ENCODE measurements around the gene WDR13. TPM values are rescaled to one million over a fixed set of nuclear protein-coding genes. Genes with fewer than 3 reads are reported as not detected.
"Not testable (repeated sequence)": the region's sequence is repeated elsewhere in the genome, so short reads cannot be mapped to it uniquely, and the experiment has no call there.

WDR13 gene
- 50.0 and 55.0 TPM in 2 replicates for total RNA-seq

- intact Hi-C loops (cut with micrococcal nuclease): loop anchor here (1.0 to 2.0 kb wide), 15 partner anchors 23 to 594 kb away; partner anchors contain the start of genes EBP, GRIPAP1, HDAC6 and PQBP1
Observed at GRCh38 chrX:48597353-48598264, at the start of gene WDR13. TSS of gene WDR13 (plus strand) at chrX:48597492. CDS start at chrX:48597997, 505 bp downstream.

GRCh38 chrX:48548871-48549270 lies 48.4 kb upstream of the WDR13 start:
- intact Hi-C loops (cut with micrococcal nuclease): no loop called here

DNA sequence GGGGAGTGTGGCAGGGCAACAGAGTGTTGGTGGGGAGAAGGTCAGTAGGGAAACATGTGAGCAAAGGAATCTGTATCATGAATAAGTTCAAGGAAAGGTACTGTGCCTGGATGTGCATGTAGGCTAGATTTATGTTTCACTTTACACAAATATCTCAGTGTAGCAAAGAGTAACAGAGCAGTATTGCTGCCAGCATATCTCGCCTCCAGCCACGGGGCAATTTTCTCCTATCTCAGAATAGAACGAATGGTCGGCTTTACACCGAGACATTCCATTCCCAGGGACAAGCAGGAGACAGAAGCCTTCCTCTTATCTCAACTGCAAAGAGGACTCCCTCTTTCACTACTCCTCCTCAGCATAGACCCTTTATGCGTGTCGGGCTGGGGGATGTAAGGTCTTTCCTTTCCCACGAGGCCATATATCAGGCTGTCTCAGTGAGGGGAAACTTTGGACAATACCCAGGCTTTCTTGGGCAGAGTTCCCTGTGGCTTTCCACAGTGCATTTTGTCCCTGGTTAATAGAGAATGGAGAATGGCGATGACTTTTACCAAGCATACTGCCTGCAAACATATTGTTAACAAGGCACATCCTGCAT lies 41.5 kb upstream of the WDR13 start:
- intact Hi-C loops (cut with micrococcal nuclease): not testable (repeated sequence)

DNA sequence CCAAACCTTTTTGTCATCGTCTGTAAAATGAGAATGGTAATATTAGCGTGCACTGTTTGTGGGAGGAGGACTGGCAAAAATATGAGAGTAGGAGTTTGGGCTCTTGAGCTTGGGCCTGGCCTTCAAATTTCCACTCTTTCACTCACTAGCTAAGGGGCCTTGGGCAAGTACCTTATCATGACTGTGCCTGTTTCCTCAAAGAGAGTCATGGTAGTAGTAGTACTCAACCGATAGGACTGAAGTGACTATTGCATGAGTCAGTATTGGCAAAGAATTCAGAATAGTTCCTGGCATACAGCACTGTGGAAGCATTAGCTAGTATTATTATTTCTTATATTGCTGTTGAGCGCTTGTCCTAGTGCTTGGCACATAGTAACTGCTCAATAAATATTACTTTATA lies 39.0 kb upstream of the WDR13 start:
- intact Hi-C loops (cut with micrococcal nuclease): no loop called here

GRCh38 chrX:48559636-48560035 lies 37.7 kb upstream of the WDR13 start:
- intact Hi-C loops (cut with micrococcal nuclease): no loop called here

DNA sequence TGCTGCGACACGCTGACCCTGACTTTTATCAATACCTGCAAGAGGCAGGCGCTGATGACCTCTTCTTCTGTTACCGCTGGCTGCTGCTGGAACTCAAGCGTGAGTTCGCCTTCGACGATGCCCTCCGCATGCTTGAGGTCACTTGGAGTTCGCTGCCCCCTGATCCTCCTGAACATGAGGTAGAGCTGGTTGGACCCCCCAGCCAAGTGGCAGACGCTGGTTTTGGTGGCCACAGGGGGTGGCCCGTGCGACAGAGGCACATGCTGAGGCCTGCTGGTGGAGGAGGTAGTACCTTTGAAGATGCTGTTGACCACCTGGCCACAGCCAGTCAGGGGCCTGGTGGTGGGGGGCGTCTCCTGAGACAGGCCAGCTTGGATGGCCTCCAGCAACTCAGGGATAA lies 37.2 kb upstream of the WDR13 start:
- intact Hi-C loops (cut with micrococcal nuclease): no loop called here

DNA sequence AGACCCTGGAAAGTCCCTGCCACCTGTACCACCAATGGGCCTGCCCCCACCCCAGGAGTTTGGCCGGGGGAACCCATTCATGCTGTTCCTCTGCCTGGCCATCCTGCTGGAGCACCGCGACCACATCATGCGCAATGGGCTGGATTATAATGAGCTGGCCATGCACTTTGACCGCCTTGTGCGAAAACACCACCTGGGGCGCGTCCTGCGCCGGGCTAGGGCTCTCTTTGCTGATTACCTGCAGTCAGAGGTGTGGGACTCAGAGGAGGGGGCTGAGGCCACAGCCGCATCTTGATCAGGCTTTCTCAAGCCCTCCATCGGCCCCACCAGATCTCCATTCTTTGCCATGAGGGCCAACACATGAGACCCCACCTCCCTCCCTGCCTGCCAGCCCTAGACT lies 36.6 kb upstream of the WDR13 start:
- intact Hi-C loops (cut with micrococcal nuclease): no loop called here

GRCh38 chrX:48569958-48570357 lies 27.3 kb upstream of the WDR13 start:
- intact Hi-C loops (cut with micrococcal nuclease): loop anchor here (1.0 to 10.0 kb wide), 3 partner anchors 30 to 1352 kb away; partner anchors contain the start of genes CLCN5, ELK1 and UXT

- intact Hi-C loops (cut with micrococcal nuclease): loop anchor here (1.0 to 10.0 kb wide), 12 partner anchors 24 to 1349 kb away; partner anchors contain the start of genes CLCN5, EBP, ELK1 and FTSJ1
Observed at GRCh38 chrX:48573690-48574269, 23.5 kb upstream of the WDR13 start.

DNA sequence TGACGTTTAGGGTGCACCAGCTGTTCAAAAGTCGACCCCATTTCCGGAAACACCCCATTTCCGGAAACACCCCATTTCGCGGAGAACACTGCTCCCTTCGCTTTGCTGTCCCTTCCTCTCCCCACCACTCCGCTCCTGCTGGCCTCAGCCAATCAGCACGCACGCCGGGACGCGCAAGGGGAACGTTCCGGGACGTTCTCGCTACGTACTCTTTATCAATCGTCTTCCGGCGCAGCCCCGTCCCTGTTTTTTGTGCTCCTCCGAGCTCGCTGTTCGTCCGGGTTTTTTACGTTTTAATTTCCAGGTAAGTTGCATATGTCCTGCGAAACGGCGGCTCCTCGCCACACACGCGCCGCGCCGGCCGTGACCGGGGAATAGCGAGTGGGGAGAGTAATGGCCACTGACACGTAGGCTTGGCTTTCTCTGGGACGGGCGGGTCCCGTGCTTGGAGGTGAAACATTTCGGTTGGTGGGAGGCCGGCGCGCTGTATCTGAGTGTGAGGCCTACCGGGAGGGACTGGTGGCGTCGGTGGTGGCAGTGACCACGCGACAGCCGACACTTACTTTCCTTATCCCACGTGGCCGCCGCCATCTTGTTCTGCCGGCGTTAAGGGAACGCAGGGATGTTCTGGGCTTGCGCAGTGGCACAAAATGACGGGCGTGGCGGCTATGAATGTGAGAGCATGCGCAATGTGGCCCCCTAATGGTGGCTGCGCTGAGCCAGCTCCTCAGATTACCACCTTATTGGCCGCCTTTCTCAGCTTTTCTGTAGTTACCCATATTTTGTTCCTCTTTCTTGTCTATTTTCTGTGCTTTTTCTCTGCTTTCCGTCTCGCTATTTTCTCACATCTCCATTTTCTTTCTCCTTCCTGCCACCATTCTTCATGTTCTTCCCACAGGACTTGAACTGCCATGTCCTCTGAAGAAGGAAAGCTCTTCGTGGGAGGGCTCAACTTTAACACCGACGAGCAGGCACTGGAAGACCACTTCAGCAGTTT lies 22.7 kb upstream of the WDR13 start, which contains the start of gene RBM3:
Gene RBM3 (plus strand): TSS at position 215 of the 997 bp plus-strand sequence. CDS start 697 bp downstream, at position 912.
- intact Hi-C loops (cut with micrococcal nuclease): loop anchor here (1.0 to 10.0 kb wide), 12 partner anchors 23 to 1348 kb away; partner anchors contain the start of genes CLCN5, EBP, ELK1 and FTSJ1

DNA sequence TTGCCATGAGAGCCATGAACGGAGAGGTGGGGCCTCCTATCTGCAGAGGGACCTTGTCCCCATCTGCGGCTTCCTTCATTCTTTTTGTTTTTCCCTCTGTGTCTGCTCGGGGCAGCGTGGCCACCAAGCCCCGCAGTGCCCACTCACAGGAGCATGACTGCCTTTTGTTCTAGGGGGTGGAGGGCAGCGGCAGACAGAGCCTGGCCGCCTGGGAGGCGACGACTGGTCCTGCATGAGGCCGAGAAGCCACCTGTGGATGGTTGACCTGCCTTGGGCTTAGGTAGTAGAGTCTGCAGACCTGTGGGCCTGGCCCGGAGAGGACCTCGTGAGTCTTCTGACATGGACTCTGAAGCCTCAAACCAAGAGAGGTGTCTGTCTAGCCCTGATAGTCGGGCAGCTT lies 21.6 kb upstream of the WDR13 start:
- intact Hi-C loops (cut with micrococcal nuclease): loop anchor here (10.0 kb wide), 1 partner anchor 921 kb away; the partner anchor contains the start of genes ELK1 and UXT

DNA sequence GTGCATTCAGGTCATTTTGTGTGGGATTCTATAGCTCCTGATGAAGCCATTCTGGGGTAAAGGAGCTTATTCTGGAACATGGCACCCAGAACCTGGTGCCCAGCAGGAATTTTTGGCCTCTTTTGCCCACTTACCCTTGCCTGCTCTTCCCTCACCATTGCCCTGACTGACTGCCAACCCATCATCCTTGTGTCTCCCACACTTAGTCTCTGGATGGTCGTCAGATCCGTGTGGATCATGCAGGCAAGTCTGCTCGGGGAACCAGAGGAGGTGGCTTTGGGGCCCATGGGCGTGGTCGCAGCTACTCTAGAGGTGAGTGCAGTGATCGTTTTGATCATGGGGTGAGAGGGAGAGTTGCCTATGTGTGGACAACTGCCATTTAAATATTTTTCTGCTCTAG lies 21.2 kb upstream of the WDR13 start:
- intact Hi-C loops (cut with micrococcal nuclease): loop anchor here (10.0 kb wide), 1 partner anchor 921 kb away; the partner anchor contains the start of genes ELK1 and UXT

GRCh38 chrX:48578661-48579128 lies 18.6 kb upstream of the WDR13 start:
- intact Hi-C loops (cut with micrococcal nuclease): loop anchor here (10.0 kb wide), 1 partner anchor 924 kb away; the partner anchor contains the start of genes ELK1 and UXT

GRCh38 chrX:48579259-48579658 lies 18.0 kb upstream of the WDR13 start:
- intact Hi-C loops (cut with micrococcal nuclease): loop anchor here (10.0 kb wide), 1 partner anchor 924 kb away; the partner anchor contains the start of genes ELK1 and UXT

- intact Hi-C loops (cut with micrococcal nuclease): no loop called here
Observed at GRCh38 chrX:48580662-48581061, 16.6 kb upstream of the WDR13 start.

GRCh38 chrX:48584698-48585097 lies 12.6 kb upstream of the WDR13 start:
- intact Hi-C loops (cut with micrococcal nuclease): no loop called here

- intact Hi-C loops (cut with micrococcal nuclease): no loop called here
Observed at GRCh38 chrX:48589482-48590162, 7.7 kb upstream of the WDR13 start.

- intact Hi-C loops (cut with micrococcal nuclease): no loop called here
Observed at GRCh38 chrX:48590203-48591103, 6.8 kb upstream of the WDR13 start.
